Activated T-cell treated with anti-CD3 and anti-CD28 coated beads, Interleukin-2, amount 50 U/mL, for 24 hours (primary cell): ENCODE results near the gene SEC61B.
A peak's percentile ranks its signal among the peaks of the same experiment; 100 is the strongest.
"Not testable (repeated sequence)": the region's sequence is repeated elsewhere in the genome, so short reads cannot be mapped to it uniquely, and the experiment has no call there.

Experiments
- DNase-seq: peaks from one replicate; pipeline ENCODE4 v3.0.0-alpha.2; 2020
- H3K27ac Mint-ChIP-seq: 2 replicates; pipeline ENCODE4 v1.8.0; 2020; ENCODE audit warnings: mild to moderate bottlenecking, mixed read lengths
- H3K27me3 Mint-ChIP-seq: 2 replicates; pipeline ENCODE4 v1.8.0; 2020; ENCODE audit warnings: mixed read lengths
- H3K36me3 Mint-ChIP-seq: 2 replicates; pipeline ENCODE4 v1.8.0; 2020; ENCODE audit warnings: low read depth, mixed read lengths
- H3K4me1 Mint-ChIP-seq: 2 replicates; pipeline ENCODE4 v1.8.0; 2020; ENCODE audit warnings: low read depth, mixed read lengths
- H3K4me3 Mint-ChIP-seq: 2 replicates; pipeline ENCODE4 v1.8.0; 2020; ENCODE audit warnings: mild to moderate bottlenecking, moderate library complexity, mixed read lengths
- H3K9me3 Mint-ChIP-seq: 2 replicates; pipeline ENCODE4 v1.8.0; 2020; ENCODE audit warnings: mixed read lengths

Gene SEC61B

GRCh38 chr9:99184475-99185347, 37.4 kb upstream of the SEC61B start:
- H3K4me3 Mint-ChIP-seq: no peak overlapping the region
- peak overlapping the region; percentile 73 for H3K27ac Mint-ChIP-seq
- H3K36me3 Mint-ChIP-seq: no peaks in the 10 kb centered on the region
- H3K9me3 Mint-ChIP-seq: no peaks in the 10 kb centered on the region
- DNase-seq: peak; percentile 82
- peaks cover 5% of the 10 kb centered on the region for H3K27me3 Mint-ChIP-seq
- peaks cover 52% of the 10 kb centered on the region for H3K4me1 Mint-ChIP-seq

- Mint-ChIP-seq H3K27ac (no peak overlapping the region), H3K9me3 (no peaks in the 10 kb centered on the region), H3K27me3 (peaks cover 5% of the 10 kb centered on the region), H3K4me3 (no peak overlapping the region), H3K36me3 (no peaks in the 10 kb centered on the region), H3K4me1 (peaks cover 47% of the 10 kb centered on the region)
- no peak for DNase-seq
These were observed 36.8 kb upstream of the SEC61B start for GRCh38 chr9:99185348-99185632.

- Mint-ChIP-seq H3K36me3 (no peaks in the 10 kb centered on the region), H3K27ac (no peak overlapping the region), H3K9me3 (no peaks in the 10 kb centered on the region), H3K4me3 (no peak overlapping the region), H3K4me1 (peaks cover 41% of the 10 kb centered on the region), H3K27me3 (peaks cover 5% of the 10 kb centered on the region)
- no peak for DNase-seq
These were observed 36.1 kb upstream of the SEC61B start for GRCh38 chr9:99185934-99186333.

- Mint-ChIP-seq H3K9me3 (no peaks in the 10 kb centered on the region), H3K4me3 (no peak overlapping the region), H3K4me1 (peaks cover 27% of the 10 kb centered on the region), H3K27ac (no peak overlapping the region), H3K27me3 (peaks cover 5% of the 10 kb centered on the region), H3K36me3 (no peaks in the 10 kb centered on the region)
- DNase-seq: no peak
These were observed 34.8 kb upstream of the SEC61B start for GRCh38 chr9:99187311-99187710.

- Mint-ChIP-seq H3K36me3 (no peaks in the 10 kb centered on the region), H3K4me3 (no peak overlapping the region), H3K4me1 (peaks cover 21% of the 10 kb centered on the region), H3K27ac (no peak overlapping the region), H3K9me3 (no peaks in the 10 kb centered on the region), H3K27me3 (peaks cover 5% of the 10 kb centered on the region)
- no peak for DNase-seq
These were observed 32.9 kb upstream of the SEC61B start for GRCh38 chr9:99189186-99189585.

- no peak for DNase-seq
- Mint-ChIP-seq H3K36me3 (no peaks in the 10 kb centered on the region), H3K27me3 (peaks cover 5% of the 10 kb centered on the region), H3K27ac (no peak overlapping the region), H3K4me1 (peaks cover 13% of the 10 kb centered on the region), H3K4me3 (no peak overlapping the region), H3K9me3 (no peaks in the 10 kb centered on the region)
These were observed 32.0 kb upstream of the SEC61B start for GRCh38 chr9:99189887-99190596.

GRCh38 chr9:99190597-99191283, 31.3 kb upstream of the SEC61B start:
- no peaks in the 10 kb centered on the region for H3K36me3 Mint-ChIP-seq
- H3K4me3 Mint-ChIP-seq: no peak overlapping the region
- no peaks in the 10 kb centered on the region for H3K9me3 Mint-ChIP-seq
- H3K27me3 Mint-ChIP-seq: peaks cover 5% of the 10 kb centered on the region
- H3K27ac Mint-ChIP-seq: no peak overlapping the region
- peaks cover 10% of the 10 kb centered on the region for H3K4me1 Mint-ChIP-seq
- no peak for DNase-seq

GRCh38 chr9:99192786-99193465, 29.2 kb upstream of the SEC61B start:
- H3K4me1 Mint-ChIP-seq: peaks cover 15% of the 10 kb centered on the region
- no peaks in the 10 kb centered on the region for H3K9me3 Mint-ChIP-seq
- no peak for DNase-seq
- no peak overlapping the region for H3K27ac Mint-ChIP-seq
- no peaks in the 10 kb centered on the region for H3K36me3 Mint-ChIP-seq
- H3K27me3 Mint-ChIP-seq: peaks cover 5% of the 10 kb centered on the region
- H3K4me3 Mint-ChIP-seq: no peak overlapping the region

- Mint-ChIP-seq H3K27ac (no peak overlapping the region), H3K27me3 (peaks cover 5% of the 10 kb centered on the region), H3K36me3 (no peaks in the 10 kb centered on the region), H3K4me3 (no peak overlapping the region), H3K9me3 (no peaks in the 10 kb centered on the region), H3K4me1 (peaks cover 15% of the 10 kb centered on the region)
- no peak for DNase-seq
These were observed 28.6 kb upstream of the SEC61B start for GRCh38 chr9:99193466-99193821.

GRCh38 chr9:99196484-99196883, 25.6 kb upstream of the SEC61B start:
- not testable (repeated sequence) for H3K4me3 Mint-ChIP-seq, H3K27ac Mint-ChIP-seq, DNase-seq, H3K27me3 Mint-ChIP-seq, H3K36me3 Mint-ChIP-seq, H3K9me3 Mint-ChIP-seq
- H3K4me1 Mint-ChIP-seq: peaks cover 15% of the 10 kb centered on the region

GRCh38 chr9:99197124-99197630, 24.9 kb upstream of the SEC61B start:
- peaks cover 15% of the 10 kb centered on the region for H3K4me1 Mint-ChIP-seq
- H3K4me3 Mint-ChIP-seq: no peak overlapping the region
- H3K27ac Mint-ChIP-seq: no peak overlapping the region
- DNase-seq: no peak
- no peaks in the 10 kb centered on the region for H3K27me3 Mint-ChIP-seq
- H3K9me3 Mint-ChIP-seq: no peaks in the 10 kb centered on the region
- no peaks in the 10 kb centered on the region for H3K36me3 Mint-ChIP-seq

- no peaks in the 10 kb centered on the region for H3K36me3 Mint-ChIP-seq
- no peak overlapping the region for H3K4me3 Mint-ChIP-seq
- no peaks in the 10 kb centered on the region for H3K9me3 Mint-ChIP-seq
- no peak for DNase-seq
- peaks cover 14% of the 10 kb centered on the region for H3K4me1 Mint-ChIP-seq
- no peaks in the 10 kb centered on the region for H3K27me3 Mint-ChIP-seq
- no peak overlapping the region for H3K27ac Mint-ChIP-seq
These were observed 24.1 kb upstream of the SEC61B start for GRCh38 chr9:99197987-99198386.

GRCh38 chr9:99199938-99200539, 22.0 kb upstream of the SEC61B start:
- Mint-ChIP-seq H3K4me1 (peaks cover 6% of the 10 kb centered on the region), H3K9me3 (no peaks in the 10 kb centered on the region), H3K36me3 (no peaks in the 10 kb centered on the region), H3K27ac (no peak overlapping the region), H3K4me3 (no peak overlapping the region), H3K27me3 (no peaks in the 10 kb centered on the region)
- no peak for DNase-seq

- peaks cover 3% of the 10 kb centered on the region for H3K4me1 Mint-ChIP-seq
- H3K4me3 Mint-ChIP-seq: no peak overlapping the region
- no peaks in the 10 kb centered on the region for H3K36me3 Mint-ChIP-seq
- DNase-seq: no peak
- H3K9me3 Mint-ChIP-seq: peaks cover 1% of the 10 kb centered on the region
- H3K27me3 Mint-ChIP-seq: no peaks in the 10 kb centered on the region
- H3K27ac Mint-ChIP-seq: no peak overlapping the region
These were observed 20.5 kb upstream of the SEC61B start for GRCh38 chr9:99201603-99202002.
